ENCODE data around the gene MBNL1.

- TF ChIP-seq CTCF (IDR thresholded peaks at IDR 0.05) = no peak
- no peak for TF ChIP-seq POLR2A (IDR thresholded peaks at IDR 0.05)
Observed at GRCh38 chr3:152313914-152314313, 45.2 kb downstream of the MBNL1 start.
